Ectodermal cell (in vitro differentiated cells): ENCODE data around the gene LRRC3.

ENCODE experiments used
- H3K27ac ChIP-seq: 2 replicates; pipeline ENCODE4 v1.7.0; 2013; ENCODE audit warnings: mild to moderate bottlenecking, low read depth, low read length; ENCODE audit not compliant: insufficient read depth, poor library complexity, severe bottlenecking
- H3K27me3 ChIP-seq: 2 replicates; pipeline ENCODE4 v1.7.0; 2013; ENCODE audit warnings: mild to moderate bottlenecking, low read length; ENCODE audit not compliant: insufficient read depth, control insufficient read depth, poor library complexity, severe bottlenecking
- H3K36me3 ChIP-seq: one replicate; pipeline ENCODE4 v1.7.0; 2013; ENCODE audit warnings: low read length; ENCODE audit not compliant: control insufficient read depth, insufficient read depth
- H3K4me1 ChIP-seq: one replicate; pipeline ENCODE4 v1.7.0; 2013; ENCODE audit warnings: low read length; ENCODE audit not compliant: control insufficient read depth, insufficient read depth
- H3K4me3 ChIP-seq: 2 replicates; pipeline ENCODE4 v1.7.0; 2013; ENCODE audit warnings: low read depth, low read length, control low read depth; ENCODE audit not compliant: insufficient read depth
- H3K9me3 ChIP-seq: 2 replicates; pipeline ENCODE4 v1.7.0; 2013; ENCODE audit warnings: mild to moderate bottlenecking, low read length, moderate library complexity; ENCODE audit not compliant: control insufficient read depth
- WGBS, 2 experiments: methylation state at CpG; one replicate each; pipeline ENCODE4 v1.1.7; 2013; ENCODE audit warnings: missing lambda C conversion rate in 2 of 2; 5-methylcytosine and 5-hydroxymethylcytosine counted together

LRRC3 gene

DNA sequence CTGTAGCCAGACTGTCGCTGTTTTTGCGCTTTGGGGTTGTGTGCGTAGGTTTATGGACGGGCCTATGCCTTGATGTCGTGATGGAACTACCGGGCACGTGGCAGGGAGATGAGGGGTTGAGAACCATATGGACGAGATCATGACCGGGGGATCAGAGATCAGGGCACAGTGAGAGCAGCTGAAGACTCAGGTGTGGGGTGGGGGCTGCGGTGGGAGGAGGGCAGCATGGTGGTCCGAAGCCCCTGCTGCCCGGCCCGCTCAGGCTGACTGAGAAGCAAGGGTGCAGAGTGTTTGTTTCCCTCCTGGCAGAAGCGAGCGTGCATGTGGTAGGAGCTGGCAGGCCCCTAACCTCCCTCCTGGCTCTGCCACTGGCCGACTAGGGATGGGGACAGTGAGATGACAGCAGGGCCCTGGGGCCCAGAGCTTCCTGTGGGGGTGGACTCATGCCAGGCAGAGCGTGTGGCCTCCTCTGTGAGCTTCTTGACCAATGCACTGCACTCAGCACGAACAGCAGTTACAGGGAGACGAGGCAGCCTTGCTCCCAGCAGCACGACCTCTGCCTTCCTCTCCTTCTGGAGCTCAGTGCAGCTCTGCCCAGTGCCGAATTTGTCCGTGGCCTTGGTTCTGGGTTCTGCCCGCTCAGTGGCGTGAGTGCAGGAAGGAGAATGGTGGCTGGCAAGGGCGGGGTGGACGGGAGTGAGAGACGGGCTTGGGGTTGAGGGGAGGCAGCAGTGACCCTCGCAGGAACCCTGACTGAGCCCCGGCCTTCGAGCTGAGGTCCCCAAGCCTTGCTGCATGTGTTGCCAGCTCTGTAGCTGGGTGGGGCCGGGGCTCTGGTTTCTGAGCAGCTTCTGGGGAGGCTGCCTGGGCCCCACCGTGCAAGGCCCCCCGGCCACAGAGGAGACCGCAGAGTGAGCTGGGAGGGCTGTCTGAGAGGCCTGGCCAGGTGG, 22.2 kb upstream of the LRRC3 start:
- H3K9me3 ChIP-seq, result no peaks in the 10 kb centered on the region
- H3K27ac ChIP-seq, result no peak overlapping the region
- WGBS, 2 experiments, result 94 to 95% methylated on average over 34 of the region's 34 CpGs
- H3K27me3 ChIP-seq, result no peaks in the 10 kb centered on the region
- no peak overlapping the region for H3K4me3 ChIP-seq
- H3K36me3 ChIP-seq, result no peaks in the 10 kb centered on the region
- no peaks in the 10 kb centered on the region for H3K4me1 ChIP-seq

DNA sequence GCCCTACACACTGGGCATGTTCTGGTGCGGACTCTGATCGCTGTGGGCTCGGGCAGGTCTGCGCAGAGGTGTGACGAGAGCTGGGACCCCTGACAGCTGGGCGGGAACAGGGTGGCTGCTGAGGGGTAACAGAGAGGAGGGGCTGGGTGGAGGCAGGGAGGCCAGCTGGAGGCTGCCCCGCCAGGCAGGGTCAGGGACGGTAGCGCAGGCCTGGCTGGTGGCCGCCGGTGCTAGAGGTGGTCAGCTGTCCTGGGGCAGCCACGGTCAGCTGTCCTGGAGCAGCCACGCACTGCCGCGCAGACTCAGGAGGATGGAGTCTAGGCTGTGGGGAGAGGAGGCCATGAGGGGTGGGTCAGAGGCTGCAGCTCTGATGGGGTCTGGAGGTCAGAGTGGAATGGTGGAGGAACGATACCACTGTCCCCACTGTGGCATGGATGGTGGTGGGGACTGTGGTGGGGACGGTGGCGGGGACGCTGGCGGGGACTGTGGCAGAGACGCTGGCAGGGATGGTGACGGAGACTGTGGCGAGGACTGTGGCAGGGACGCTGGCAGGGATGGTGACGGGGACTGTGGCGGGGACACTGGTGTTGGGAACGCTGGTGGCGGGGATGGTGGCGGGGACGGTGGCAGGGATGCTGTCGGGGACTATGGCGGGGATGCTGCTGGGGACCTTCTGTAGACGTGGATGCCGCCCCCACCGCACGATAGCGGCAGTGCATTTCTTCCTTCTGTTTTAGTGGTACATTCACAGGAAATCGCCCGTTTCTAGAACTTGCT, 21.3 kb upstream of the LRRC3 start:
- H3K9me3 ChIP-seq, result no peaks in the 10 kb centered on the region
- WGBS, 2 experiments, result 92 to 94% methylated on average over 39 of the region's 39 CpGs
- no peaks in the 10 kb centered on the region for H3K27me3 ChIP-seq
- H3K4me1 ChIP-seq, result no peaks in the 10 kb centered on the region
- H3K27ac ChIP-seq, result no peak overlapping the region
- no peaks in the 10 kb centered on the region for H3K36me3 ChIP-seq
- H3K4me3 ChIP-seq, result no peak overlapping the region

GRCh38 chr21:44434568-44434925, 20.8 kb upstream of the LRRC3 start:
- WGBS, 2 experiments, result 85 to 86% methylated on average over 13 of the region's 13 CpGs

GRCh38 chr21:44434936-44435635, 20.2 kb upstream of the LRRC3 start:
- 90% methylated on average over 28 of the region's 28 CpGs for WGBS, 2 experiments
- Histone ChIP-seq H3K4me3 (no peak overlapping the region), H3K4me1 (no peaks in the 10 kb centered on the region), H3K27ac (no peak overlapping the region), H3K27me3 (no peaks in the 10 kb centered on the region), H3K36me3 (no peaks in the 10 kb centered on the region), H3K9me3 (no peaks in the 10 kb centered on the region)

More at GRCh38 chr21:44434568-44434925, 20.8 kb upstream of the LRRC3 start:
- H3K27me3 ChIP-seq, result no peaks in the 10 kb centered on the region
- no peaks in the 10 kb centered on the region for H3K9me3 ChIP-seq
- H3K4me1 ChIP-seq, result no peaks in the 10 kb centered on the region
- H3K36me3 ChIP-seq, result no peaks in the 10 kb centered on the region
- no peak overlapping the region for H3K27ac ChIP-seq
- H3K4me3 ChIP-seq, result no peak overlapping the region

GRCh38 chr21:44436111-44436611, 19.1 kb upstream of the LRRC3 start:
- Histone ChIP-seq H3K9me3 (no peaks in the 10 kb centered on the region), H3K4me1 (no peaks in the 10 kb centered on the region), H3K4me3 (no peak overlapping the region), H3K27ac (no peak overlapping the region), H3K36me3 (no peaks in the 10 kb centered on the region), H3K27me3 (no peaks in the 10 kb centered on the region)
- 93 to 96% methylated on average over 12 to 13 of the region's 13 CpGs for WGBS, 2 experiments

DNA sequence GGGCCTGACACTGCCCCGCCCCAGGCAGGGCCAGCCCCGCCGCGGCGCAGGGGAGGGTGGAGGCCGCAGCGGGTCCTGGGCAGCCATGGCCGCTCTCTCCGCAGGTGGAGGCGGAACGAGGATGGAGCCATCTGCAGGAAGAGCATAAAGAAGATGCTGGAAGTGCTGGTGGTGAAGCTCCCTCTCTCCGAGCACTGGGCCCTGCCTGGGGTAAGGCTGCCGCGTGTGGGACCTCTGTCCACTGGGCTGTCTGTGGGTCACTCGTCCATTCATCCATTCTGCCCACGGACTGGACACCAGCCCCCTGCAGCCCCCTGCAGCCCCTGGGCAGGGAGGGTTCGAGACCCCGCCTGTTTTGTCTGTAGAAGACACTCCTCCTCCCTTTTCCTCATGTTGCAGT, 18.4 kb upstream of the LRRC3 start:
- Histone ChIP-seq H3K9me3 (no peaks in the 10 kb centered on the region), H3K4me1 (no peaks in the 10 kb centered on the region), H3K36me3 (no peaks in the 10 kb centered on the region), H3K4me3 (no peak overlapping the region), H3K27me3 (no peaks in the 10 kb centered on the region), H3K27ac (no peak overlapping the region)
- 91 to 93% methylated on average over 18 of the region's 18 CpGs for WGBS, 2 experiments

- H3K27ac ChIP-seq, result no peak overlapping the region
- no peaks in the 10 kb centered on the region for H3K9me3 ChIP-seq
- WGBS, 2 experiments, result 90 to 91% methylated on average over 5 of the region's 5 CpGs
- no peaks in the 10 kb centered on the region for H3K4me1 ChIP-seq
- H3K27me3 ChIP-seq, result no peaks in the 10 kb centered on the region
- H3K36me3 ChIP-seq, result no peaks in the 10 kb centered on the region
- no peak overlapping the region for H3K4me3 ChIP-seq
These were observed 18.0 kb upstream of the LRRC3 start for GRCh38 chr21:44437371-44437695.

- no peaks in the 10 kb centered on the region for H3K9me3 ChIP-seq
- H3K4me3 ChIP-seq, result no peak overlapping the region
- 93 to 94% methylated on average over 19 of the region's 19 CpGs for WGBS, 2 experiments
- no peaks in the 10 kb centered on the region for H3K36me3 ChIP-seq
- H3K27me3 ChIP-seq, result no peaks in the 10 kb centered on the region
- H3K27ac ChIP-seq, result no peak overlapping the region
- H3K4me1 ChIP-seq, result no peaks in the 10 kb centered on the region
These were observed 17.4 kb upstream of the LRRC3 start for GRCh38 chr21:44437696-44438431.

- Histone ChIP-seq H3K27ac (no peak overlapping the region), H3K4me3 (no peak overlapping the region), H3K4me1 (no peaks in the 10 kb centered on the region), H3K9me3 (no peaks in the 10 kb centered on the region), H3K36me3 (no peaks in the 10 kb centered on the region), H3K27me3 (no peaks in the 10 kb centered on the region)
- 93% methylated on average over 34 of the region's 34 CpGs for WGBS, 2 experiments
These were observed 16.6 kb upstream of the LRRC3 start for GRCh38 chr21:44438531-44439210.
